HG02885 (cell line): Measurements from ENCODE around the gene RGN.
"Not testable (repeated sequence)": the region's sequence is repeated elsewhere in the genome, so short reads cannot be mapped to it uniquely, and the experiment has no call there.

Experiments used
- ATAC-seq: cut with Tn5 transposase; IDR thresholded peaks from one replicate; pipeline ENCODE4 v1.9.1; 2021; ENCODE audit warnings: mild to moderate bottlenecking; ENCODE audit not compliant: unreplicated experiment, poor library complexity

RGN gene

GRCh38 chrX:47078129-47079043 is at the start of gene RGN:
TSS of gene RGN (plus strand) at chrX:47078443. CDS start at chrX:47081145, 2,702 bp downstream.
- no peak for ATAC-seq

GRCh38 chrX:47030339-47030738 is 47.9 kb upstream of the RGN start:
- no peak for ATAC-seq

GRCh38 chrX:47047989-47048388 is 30.3 kb upstream of the RGN start:
- ATAC-seq: no peak

GRCh38 chrX:47059142-47059874 is 18.9 kb upstream of the RGN start:
- ATAC-seq: no peak

GRCh38 chrX:47060708-47061107 is 17.5 kb upstream of the RGN start:
- no peak for ATAC-seq

- ATAC-seq: no peak
Measured at GRCh38 chrX:47061238-47061919, 16.9 kb upstream of the RGN start.

- no peak for ATAC-seq
Measured at GRCh38 chrX:47063179-47063578, 15.1 kb upstream of the RGN start.

GRCh38 chrX:47068214-47068613 is 10.0 kb upstream of the RGN start:
- ATAC-seq: no peak

GRCh38 chrX:47068720-47069119 is 9.5 kb upstream of the RGN start:
- ATAC-seq: no peak

- no peak for ATAC-seq
Measured at GRCh38 chrX:47080215-47080914, 2.1 kb downstream of the RGN start.

- no peak for ATAC-seq
Measured at GRCh38 chrX:47080915-47081236, 2.6 kb downstream of the RGN start.

GRCh38 chrX:47091149-47091775 is 13.0 kb downstream of the RGN start:
- peak; percentile 79 for ATAC-seq

- ATAC-seq: no peak
Measured at GRCh38 chrX:47093248-47093647, 15.0 kb downstream of the RGN start.

- no peak for ATAC-seq
Measured at GRCh38 chrX:47093860-47094259, 15.6 kb downstream of the RGN start.

GRCh38 chrX:47097018-47097417 is 18.8 kb downstream of the RGN start:
- ATAC-seq: no peak

- ATAC-seq: no peak
Measured at GRCh38 chrX:47098338-47099094, 20.3 kb downstream of the RGN start.

- ATAC-seq: no peak
Measured at GRCh38 chrX:47101206-47101605, 23.0 kb downstream of the RGN start.

- not testable (repeated sequence) for ATAC-seq
Measured at GRCh38 chrX:47110936-47111615, 32.8 kb downstream of the RGN start.
